CD4-positive, alpha-beta memory T cell (primary cell): ENCODE results near the gene CCDC138. TPM values are rescaled to one million over a fixed set of nuclear protein-coding genes. Genes with fewer than 3 reads are reported as not detected.

Source experiments
- polyA plus RNA-seq, 2 donors: library from polyadenylated mRNA; unstranded; fragments of 300-500 nt; fragmentation: Illumina TruSeq; gene quantifications; one replicate each; pipeline ENCODE4 v1.2.3, GENCODE V29; 2021
- total RNA-seq, 2 experiments: library from RNA; stranded (reverse); gene quantifications; one replicate each; pipeline ENCODE4 v1.2.3, GENCODE V29; 2021

Gene CCDC138
- total and polyA plus RNA-seq, 4 experiments from 2014 or later = 2.6 to 4.9 (median 4.5) TPM

Other genes starting within 250 kb of the CCDC138 start
- gene RANBP2, start 67.3 kb upstream of the CCDC138 start, total RNA-seq = 100 to 1,000 TPM in 1 of 2 experiments, 10 to 100 TPM in 1; 89.8 to 102 TPM
- 10 to 100 TPM in 1 of 2 donors, 1 to 10 TPM in 1; 2.8 to 15.4 TPM for gene RANBP2, start 67.3 kb upstream of the CCDC138 start, polyA plus RNA-seq
- 1 to 10 TPM; 5.8 to 6.3 TPM for gene EDAR, start 202.4 kb downstream of the CCDC138 start, total RNA-seq
- 1 to 10 TPM; 3.0 to 3.5 TPM for gene EDAR, start 202.4 kb downstream of the CCDC138 start, polyA plus RNA-seq